Pons (tissue), 1 donor: ENCODE data around the gene OR11G2.
"Not testable (repeated sequence)": the region's sequence is repeated elsewhere in the genome, so short reads cannot be mapped to it uniquely, and the experiment has no call there.

Experiments
- DNase-seq: peaks from one replicate; pipeline ENCODE4 v3.0.0-alpha.2; 2016; ENCODE audit warnings: low spot score

OR11G2 gene

DNA sequence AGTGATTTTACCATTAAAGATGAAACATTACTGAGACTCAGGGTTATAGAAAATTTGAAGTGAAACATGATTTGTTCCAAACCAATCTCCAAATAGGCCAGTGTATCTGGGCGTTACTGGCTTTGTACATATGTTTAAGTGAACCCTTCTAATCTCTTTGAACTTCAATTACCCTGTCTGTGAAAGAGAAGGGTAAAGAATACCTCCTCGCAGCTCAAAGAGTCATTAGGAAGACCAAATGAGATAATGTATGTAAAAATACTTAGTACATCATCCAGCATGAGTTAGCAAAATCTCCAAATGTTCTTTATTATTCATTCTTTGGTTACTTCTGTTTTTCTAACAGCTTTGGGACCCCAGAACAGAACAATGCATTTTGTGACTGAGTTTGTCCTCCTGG is 32.7 kb downstream of the OR11G2 start, which contains the start of gene OR11H6:
TSS of gene OR11H6 (plus strand) at position 301 of the 400 bp plus-strand sequence. CDS start at position 301, 0 bp downstream.
- DNase-seq = no peak

DNA sequence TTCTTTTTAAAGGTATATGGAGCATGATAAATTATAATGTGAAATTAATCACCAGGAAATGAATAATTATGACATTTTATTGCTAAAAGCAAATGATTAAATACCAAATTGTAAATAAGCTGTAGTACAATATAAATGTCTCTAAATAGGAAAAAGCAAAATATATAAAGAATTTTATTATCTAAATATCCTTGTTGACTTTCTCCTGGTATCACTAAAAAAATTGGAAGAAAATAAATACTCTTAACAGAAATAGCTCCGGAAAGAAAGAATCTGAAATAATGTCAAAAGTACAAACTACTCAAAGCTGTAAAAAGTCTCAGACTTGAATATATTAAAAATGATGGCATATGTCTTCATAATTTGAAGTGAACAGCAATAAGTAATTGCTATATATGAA is 38.0 kb downstream of the OR11G2 start, which contains the start of gene OR11H7:
TSS of gene OR11H7 (plus strand) at position 301 of the 400 bp plus-strand sequence.
- DNase-seq = no peak

DNA sequence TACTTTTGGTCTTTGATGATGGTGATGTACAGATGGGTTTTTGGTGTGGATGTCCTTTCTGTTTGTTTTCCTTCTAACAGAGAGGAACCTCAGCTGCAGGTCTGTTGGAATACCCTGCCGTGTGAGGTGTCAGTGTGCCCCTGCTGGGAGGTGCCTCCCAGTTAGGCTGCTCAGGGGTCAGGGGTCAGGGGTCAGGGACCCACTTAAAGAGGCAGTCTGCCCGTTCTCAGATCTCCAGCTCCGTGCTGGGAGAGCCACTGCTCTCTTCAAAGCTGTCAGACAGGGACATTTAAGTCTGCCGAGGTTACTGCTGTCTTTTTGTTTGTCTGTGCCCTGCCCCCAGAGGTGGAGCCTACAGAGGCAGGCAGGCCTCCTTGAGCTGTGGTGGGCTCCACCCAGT is 44.7 kb downstream of the OR11G2 start:
- DNase-seq = not testable (repeated sequence)

DNA sequence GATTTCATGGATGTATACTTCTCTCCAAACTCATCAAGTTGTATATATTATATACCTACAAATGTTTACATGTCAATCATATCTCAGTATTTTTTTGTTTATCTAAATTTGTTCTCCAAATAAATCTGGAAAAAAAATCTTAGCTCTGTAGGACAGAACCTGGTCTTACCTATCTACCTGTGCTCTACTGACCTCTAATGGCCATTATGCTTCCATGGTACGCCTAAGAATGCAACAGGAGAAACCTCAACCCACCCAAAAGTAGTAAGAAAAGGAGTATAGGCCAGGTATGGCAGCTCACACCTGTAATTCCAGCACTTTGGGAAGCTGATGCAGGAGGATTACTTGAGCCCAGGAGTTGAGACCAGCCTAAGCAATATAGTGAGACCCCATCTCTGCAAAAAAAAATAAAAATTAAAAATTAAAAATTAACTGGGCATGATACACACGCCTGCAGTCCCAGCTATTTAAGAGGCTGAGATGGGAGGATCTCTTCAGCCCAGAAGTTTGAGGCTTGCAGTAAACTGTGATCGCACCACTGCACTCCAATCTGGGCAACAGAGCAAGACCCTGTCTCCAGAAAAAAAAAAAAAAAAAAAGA is 57.0 kb downstream of the OR11G2 start:
- DNase-seq = no peak
